ENCODE measurements around the gene GRIP2.

The GRIP2 gene

DNA sequence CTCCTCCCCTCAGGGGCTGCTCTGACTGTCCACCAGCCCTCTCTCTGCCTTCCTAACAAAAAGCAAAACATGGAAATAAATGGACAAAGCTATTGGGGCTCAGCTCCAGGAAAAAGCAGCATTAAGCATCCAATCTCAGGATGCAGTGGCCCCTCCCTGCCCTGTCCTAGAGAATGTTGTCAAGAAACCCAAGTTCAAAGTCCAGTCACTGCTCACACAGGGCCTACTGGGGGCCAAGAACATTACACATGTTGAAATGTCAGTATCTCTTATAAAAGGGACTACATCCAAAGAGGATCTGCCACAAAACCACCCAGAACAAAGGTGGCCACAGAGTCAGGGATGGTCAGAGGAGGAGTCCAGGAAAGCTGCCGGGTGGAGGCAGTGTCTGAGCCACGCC is 7.6 kb upstream of the GRIP2 start:
- Histone ChIP-seq H3K14ac (ENCODE audit: low read length) (no peak overlapping the region), H2BK120ac (ENCODE audit: insufficient read depth, low read length, poor library complexity) (no peak overlapping the region), H3K79me1 (ENCODE audit: low read length) (no peaks in the 10 kb centered on the region), H2BK12ac (ENCODE audit: low read length) (no peak overlapping the region), H3K27ac (ENCODE audit: low read depth, low read length) (no peak overlapping the region), H3K23ac (ENCODE audit: low read length) (no peak overlapping the region), H3K79me2 (ENCODE audit: control insufficient read depth, insufficient read depth, low read length, poor library complexity) (no peaks in the 10 kb centered on the region), H2AFZ (ENCODE audit: insufficient read depth, low read length, poor library complexity) (no peak overlapping the region), H3K4me2 (ENCODE audit: low read length) (no peak overlapping the region), H3K27me3 (ENCODE audit: insufficient read depth, low read length) (no peaks in the 10 kb centered on the region), H3K9ac (ENCODE audit: low read length) (no peak overlapping the region), H4K8ac (ENCODE audit: low read depth, low read length) (no peak overlapping the region), H3K4me3 (ENCODE audit: low read depth, low read length) (no peak overlapping the region), H4K12ac (ENCODE audit: low read depth, low read length) (no peak overlapping the region), H3K36me3 (ENCODE audit: control insufficient read depth in 1 of 2, insufficient read depth in 2 of 2, low read length in 2 of 2) (no peaks in the 10 kb centered on the region), H3K9me3 (ENCODE audit: insufficient read depth, low read depth, low read length) (no peaks in the 10 kb centered on the region), H3K4ac (ENCODE audit: low read depth, low read length) (no peak overlapping the region), H3K18ac (ENCODE audit: low read length) (no peak overlapping the region), H3K4me1 (ENCODE audit: control insufficient read depth in 1 of 2, insufficient read depth in 2 of 2, low read length in 2 of 2) (peaks cover 2% of the 10 kb centered on the region in 2 experiments), H2BK5ac (ENCODE audit: low read depth, low read length, poor library complexity) (no peak overlapping the region), H4K91ac (ENCODE audit: low read depth, low read length) (no peak overlapping the region), H2AK5ac (ENCODE audit: low read length) (no peak overlapping the region)
- no peak for DNase-seq
- WGBS (ENCODE audit: extremely low coverage, insufficient coverage, insufficient read length) = no CpG with 5 or more reads among the region's 2 CpGs

DNA sequence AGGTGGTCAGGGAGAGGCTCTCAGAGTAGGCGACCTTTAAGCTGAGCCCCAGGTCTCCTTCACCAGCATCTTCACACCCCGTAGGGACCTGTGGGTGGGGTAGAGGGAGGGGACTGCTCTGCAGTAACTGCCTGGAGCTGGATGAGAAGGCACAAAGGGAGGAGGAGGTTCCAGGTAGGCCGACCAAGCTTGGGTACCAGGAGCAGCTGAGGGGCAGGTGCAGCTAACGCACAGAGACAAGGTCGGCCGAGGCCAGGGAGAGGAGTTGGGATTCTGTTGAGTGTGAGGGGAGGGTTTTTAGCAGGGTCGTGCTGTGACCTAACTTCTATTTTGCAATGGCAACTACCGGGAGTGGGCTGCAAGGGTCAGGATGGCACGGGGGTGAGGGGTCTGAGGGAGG is 5.9 kb upstream of the GRIP2 start:
- Histone ChIP-seq H4K91ac (ENCODE audit: low read depth, low read length) (no peak overlapping the region), H3K36me3 (ENCODE audit: control insufficient read depth in 1 of 2, insufficient read depth in 2 of 2, low read length in 2 of 2) (no peaks in the 10 kb centered on the region), H3K79me1 (ENCODE audit: low read length) (no peaks in the 10 kb centered on the region), H3K4me1 (ENCODE audit: control insufficient read depth in 1 of 2, insufficient read depth in 2 of 2, low read length in 2 of 2) (no peaks in the 10 kb centered on the region), H2BK5ac (ENCODE audit: low read depth, low read length, poor library complexity) (no peak overlapping the region), H2AFZ (ENCODE audit: insufficient read depth, low read length, poor library complexity) (no peak overlapping the region), H3K14ac (ENCODE audit: low read length) (no peak overlapping the region), H2BK120ac (ENCODE audit: insufficient read depth, low read length, poor library complexity) (no peak overlapping the region), H4K8ac (ENCODE audit: low read depth, low read length) (no peak overlapping the region), H3K4me2 (ENCODE audit: low read length) (no peak overlapping the region), H2BK12ac (ENCODE audit: low read length) (no peak overlapping the region), H3K9me3 (ENCODE audit: insufficient read depth, low read depth, low read length) (no peaks in the 10 kb centered on the region), H3K18ac (ENCODE audit: low read length) (no peak overlapping the region), H3K9ac (ENCODE audit: low read length) (no peak overlapping the region), H3K27me3 (ENCODE audit: insufficient read depth, low read length) (no peaks in the 10 kb centered on the region), H3K23ac (ENCODE audit: low read length) (no peak overlapping the region), H3K27ac (ENCODE audit: low read depth, low read length) (no peak overlapping the region), H2AK5ac (ENCODE audit: low read length) (no peak overlapping the region), H3K79me2 (ENCODE audit: control insufficient read depth, insufficient read depth, low read length, poor library complexity) (no peaks in the 10 kb centered on the region), H4K12ac (ENCODE audit: low read depth, low read length) (no peak overlapping the region), H3K4ac (ENCODE audit: low read depth, low read length) (no peak overlapping the region), H3K4me3 (ENCODE audit: low read depth, low read length) (no peak overlapping the region)
- no peak for DNase-seq
- no CpG with 5 or more reads among the region's 9 CpGs for WGBS (ENCODE audit: extremely low coverage, insufficient coverage, insufficient read length)

DNA sequence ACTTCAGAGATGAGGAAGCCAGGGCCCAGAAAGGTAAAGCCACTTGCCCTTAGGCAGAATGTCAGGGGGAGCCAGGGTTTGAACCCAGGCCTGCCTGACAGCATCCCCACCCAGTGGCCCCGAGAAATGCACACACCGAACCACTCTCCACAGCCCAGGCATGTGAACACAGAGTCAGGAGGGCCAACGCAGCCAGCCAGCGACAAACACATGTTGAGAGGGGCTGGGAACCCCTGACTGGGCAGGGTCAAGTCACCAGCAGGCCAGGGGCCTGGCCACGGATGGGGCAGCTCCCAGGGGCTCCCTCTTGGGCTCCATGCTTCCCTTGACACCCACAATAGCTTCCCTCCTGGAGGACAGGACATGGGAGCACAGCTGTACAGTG is 5.1 kb upstream of the GRIP2 start:
- no peaks in the 10 kb centered on the region for H3K4me1 ChIP-seq (ENCODE audit: control insufficient read depth in 1 of 2, insufficient read depth in 2 of 2, low read length in 2 of 2)
- no peak overlapping the region for H2BK5ac ChIP-seq (ENCODE audit: low read depth, low read length, poor library complexity)
- no peaks in the 10 kb centered on the region for H3K36me3 ChIP-seq (ENCODE audit: control insufficient read depth in 1 of 2, insufficient read depth in 2 of 2, low read length in 2 of 2)
- no peak overlapping the region for H3K4ac ChIP-seq (ENCODE audit: low read depth, low read length)
- no peak overlapping the region for H4K8ac ChIP-seq (ENCODE audit: low read depth, low read length)
- no CpG with 5 or more reads among the region's 5 CpGs for WGBS (ENCODE audit: extremely low coverage, insufficient coverage, insufficient read length)
- H3K18ac ChIP-seq (ENCODE audit: low read length) = no peak overlapping the region
- no peak overlapping the region for H3K9ac ChIP-seq (ENCODE audit: low read length)
- no peak overlapping the region for H2BK12ac ChIP-seq (ENCODE audit: low read length)
- H3K14ac ChIP-seq (ENCODE audit: low read length) = no peak overlapping the region
- no peaks in the 10 kb centered on the region for H3K79me2 ChIP-seq (ENCODE audit: control insufficient read depth, insufficient read depth, low read length, poor library complexity)
- no peaks in the 10 kb centered on the region for H3K27me3 ChIP-seq (ENCODE audit: insufficient read depth, low read length)
- no peak overlapping the region for H3K27ac ChIP-seq (ENCODE audit: low read depth, low read length)
- no peak overlapping the region for H4K91ac ChIP-seq (ENCODE audit: low read depth, low read length)
- no peak overlapping the region for H2BK120ac ChIP-seq (ENCODE audit: insufficient read depth, low read length, poor library complexity)
- H2AK5ac ChIP-seq (ENCODE audit: low read length) = no peak overlapping the region
- no peak overlapping the region for H2AFZ ChIP-seq (ENCODE audit: insufficient read depth, low read length, poor library complexity)
- no peaks in the 10 kb centered on the region for H3K79me1 ChIP-seq (ENCODE audit: low read length)
- no peak for DNase-seq
- no peaks in the 10 kb centered on the region for H3K9me3 ChIP-seq (ENCODE audit: insufficient read depth, low read depth, low read length)
- no peak overlapping the region for H4K12ac ChIP-seq (ENCODE audit: low read depth, low read length)
- H3K4me3 ChIP-seq (ENCODE audit: low read depth, low read length) = no peak overlapping the region
- no peak overlapping the region for H3K4me2 ChIP-seq (ENCODE audit: low read length)
- H3K23ac ChIP-seq (ENCODE audit: low read length) = no peak overlapping the region

DNA sequence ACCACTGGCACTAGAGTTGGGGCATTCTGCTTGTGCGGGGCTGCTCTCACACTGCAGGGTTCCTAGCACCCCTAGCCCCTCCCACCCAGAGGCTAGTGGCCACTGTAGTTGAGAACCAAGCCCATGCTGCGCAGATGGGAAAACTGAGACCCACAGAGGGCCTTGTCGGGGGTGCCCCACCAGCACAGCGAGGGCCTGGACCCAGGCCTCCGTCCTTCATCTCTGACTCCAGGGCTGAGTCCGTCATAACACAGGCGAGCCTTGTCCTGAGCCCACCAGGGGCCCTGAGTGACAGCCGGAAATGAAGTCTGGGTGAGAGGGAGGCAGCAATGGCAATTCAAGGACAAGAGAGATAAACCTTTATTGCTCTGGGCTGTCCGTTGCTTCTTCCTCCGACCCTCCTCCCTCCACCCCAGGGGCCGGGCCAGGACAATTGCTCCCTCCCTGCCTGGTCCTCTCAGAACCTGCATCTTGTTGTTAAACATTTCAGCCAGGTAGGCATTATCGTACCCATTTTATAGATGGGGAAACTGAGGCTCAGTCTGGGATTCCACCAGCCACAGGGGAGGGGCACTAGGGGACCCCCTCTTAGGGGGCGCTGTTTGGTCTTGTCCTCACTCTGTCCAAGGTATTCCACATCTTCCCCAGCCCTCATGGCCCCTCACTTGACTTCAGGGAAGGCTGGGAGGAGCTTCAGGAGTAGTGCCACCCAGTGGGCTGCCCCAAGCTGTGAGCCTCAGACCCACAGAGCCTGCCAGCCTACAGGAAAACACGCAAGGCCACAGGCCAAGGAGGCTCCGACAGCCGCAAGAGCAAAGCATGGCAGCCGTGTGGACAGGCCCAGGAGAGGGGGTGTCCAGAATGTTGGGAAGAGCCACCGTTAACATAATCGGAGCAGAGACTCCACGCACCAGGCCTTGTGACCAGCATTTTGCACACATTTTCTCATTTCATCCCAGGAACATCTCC is 4.4 kb upstream of the GRIP2 start:
- H3K27ac ChIP-seq (ENCODE audit: low read depth, low read length) = no peak overlapping the region
- no peak overlapping the region for H2AFZ ChIP-seq (ENCODE audit: insufficient read depth, low read length, poor library complexity)
- no peak overlapping the region for H3K18ac ChIP-seq (ENCODE audit: low read length)
- H3K14ac ChIP-seq (ENCODE audit: low read length) = no peak overlapping the region
- no peaks in the 10 kb centered on the region for H3K9me3 ChIP-seq (ENCODE audit: insufficient read depth, low read depth, low read length)
- H3K79me2 ChIP-seq (ENCODE audit: control insufficient read depth, insufficient read depth, low read length, poor library complexity) = no peaks in the 10 kb centered on the region
- H4K8ac ChIP-seq (ENCODE audit: low read depth, low read length) = no peak overlapping the region
- H2BK12ac ChIP-seq (ENCODE audit: low read length) = no peak overlapping the region
- H3K4ac ChIP-seq (ENCODE audit: low read depth, low read length) = no peak overlapping the region
- H3K4me1 ChIP-seq (ENCODE audit: control insufficient read depth in 1 of 2, insufficient read depth in 2 of 2, low read length in 2 of 2) = no peaks in the 10 kb centered on the region
- H4K91ac ChIP-seq (ENCODE audit: low read depth, low read length) = no peak overlapping the region
- no peak overlapping the region for H4K12ac ChIP-seq (ENCODE audit: low read depth, low read length)
- H3K36me3 ChIP-seq (ENCODE audit: control insufficient read depth in 1 of 2, insufficient read depth in 2 of 2, low read length in 2 of 2) = no peaks in the 10 kb centered on the region
- no peaks in the 10 kb centered on the region for H3K79me1 ChIP-seq (ENCODE audit: low read length)
- H3K23ac ChIP-seq (ENCODE audit: low read length) = no peak overlapping the region
- no peak overlapping the region for H3K4me3 ChIP-seq (ENCODE audit: low read depth, low read length)
- no CpG with 5 or more reads among the region's 20 CpGs for WGBS (ENCODE audit: extremely low coverage, insufficient coverage, insufficient read length)
- H3K9ac ChIP-seq (ENCODE audit: low read length) = no peak overlapping the region
- no peak overlapping the region for H3K4me2 ChIP-seq (ENCODE audit: low read length)
- no peak overlapping the region for H2BK5ac ChIP-seq (ENCODE audit: low read depth, low read length, poor library complexity)
- H2BK120ac ChIP-seq (ENCODE audit: insufficient read depth, low read length, poor library complexity) = no peak overlapping the region
- no peak for DNase-seq
- no peak overlapping the region for H2AK5ac ChIP-seq (ENCODE audit: low read length)
- H3K27me3 ChIP-seq (ENCODE audit: insufficient read depth, low read length) = no peaks in the 10 kb centered on the region
